Testis (tissue), 3 donors: ENCODE measurements around the gene FBXL15. TPM values are rescaled to one million over a fixed set of nuclear protein-coding genes. Genes with fewer than 3 reads are reported as not detected.

Experiments used
- DNase-seq: peaks from one replicate; pipeline ENCODE4 v3.0.0-alpha.2; 2019
- H3K27ac ChIP-seq, 2 donors: fragments of 200-600 bp; sonication (generic); one replicate each; pipeline ENCODE4 v1.5.1; 2019
- H3K27me3 ChIP-seq: fragments of 200-600 bp; sonication (generic); one replicate; pipeline ENCODE4 v1.5.1; 2019
- H3K36me3 ChIP-seq: fragments of 200-600 bp; sonication (generic); one replicate; pipeline ENCODE4 v1.5.1; 2017; ENCODE audit warnings: low read depth; ENCODE audit errors: missing control alignments
- H3K4me1 ChIP-seq: fragments of 200-600 bp; sonication (generic); one replicate; pipeline ENCODE4 v1.5.1; 2019
- H3K4me3 ChIP-seq, 2 donors: fragments of 200-600 bp; sonication (generic); one replicate each; pipeline ENCODE4 v1.5.1; 2017 to 2019
- H3K9me3 ChIP-seq: fragments of 200-600 bp; sonication (generic); one replicate; pipeline ENCODE4 v1.5.1; 2017
- POLR2A ChIP-seq: fragments of 450-650 bp; IDR thresholded peaks from one replicate; pipeline ENCODE4 v1.6.1; 2017; ENCODE audit warnings: antibody characterized with exemption, mild to moderate bottlenecking, moderate library complexity
- WGBS, 2 donors: methylation state at CpG; one replicate each; pipeline ENCODE4 v1.1.5; 2018; 5-methylcytosine and 5-hydroxymethylcytosine counted together
- intact Hi-C: fragments of 100-400 bp; cut with DNase I; formaldehyde crosslinking; loops from one replicate; pipeline ENCODE4 v1.15.1; 2023; ENCODE audit warnings: low total_unique reads
- microRNA counts, 2 donors: library from miRNA; unstranded; fragments of <30 nt; microRNA quantifications; one replicate each; lab custom pipeline; 2016
- microRNA-seq, 2 donors: library from miRNA; unstranded; fragments of <30 nt; microRNA quantifications; one replicate each; pipeline ENCODE4, GENCODE V29; 2016; ENCODE audit warnings: borderline number of aligned reads in 2 of 2, borderline replicate concordance in 1 of 2
- polyA plus RNA-seq: library from polyadenylated mRNA; stranded (reverse); fragments of 350-450 nt; fragmentation: Illumina TruSeq; extraction: RNeasy Lipid Tissue Mini Kit (QIAGEN cat#74804); gene quantifications from one replicate; pipeline ENCODE4 v1.2.3, GENCODE V29; 2014; ENCODE audit warnings: low read depth, low replicate concordance; ENCODE audit not compliant: insufficient read depth
- small RNA-seq, 2 donors: library from RNA; depleted of rRNA; stranded (forward); fragments of <200 nt; gene quantifications; one replicate each; pipeline ENCODE3, GENCODE V24; 2016
- total RNA-seq, 2 donors: library from RNA; depleted of rRNA; stranded (reverse); fragments of >200 nt; gene quantifications; one replicate each; pipeline ENCODE4 v1.2.3, GENCODE V29; 2016
- TF ChIP-seq, protein P1 (sequence below), 3 experiments: fragments of 450-650 bp in 2 of 3; fragments of 200-600 bp in 1 of 3; sonication (generic) in 1 of 3; IDR thresholded peaks; one replicate each; pipeline ENCODE4 v1.5.1; 2016 to 2019; ENCODE audit warnings: antibody characterized with exemption in 3 of 3, mild to moderate bottlenecking in 2 of 3, moderate library complexity in 1 of 3

Gene FBXL15
- total and polyA plus RNA-seq, 3 donors from 2014 or later, result 9.2 to 32.2 (median 28.9) TPM

DNA sequence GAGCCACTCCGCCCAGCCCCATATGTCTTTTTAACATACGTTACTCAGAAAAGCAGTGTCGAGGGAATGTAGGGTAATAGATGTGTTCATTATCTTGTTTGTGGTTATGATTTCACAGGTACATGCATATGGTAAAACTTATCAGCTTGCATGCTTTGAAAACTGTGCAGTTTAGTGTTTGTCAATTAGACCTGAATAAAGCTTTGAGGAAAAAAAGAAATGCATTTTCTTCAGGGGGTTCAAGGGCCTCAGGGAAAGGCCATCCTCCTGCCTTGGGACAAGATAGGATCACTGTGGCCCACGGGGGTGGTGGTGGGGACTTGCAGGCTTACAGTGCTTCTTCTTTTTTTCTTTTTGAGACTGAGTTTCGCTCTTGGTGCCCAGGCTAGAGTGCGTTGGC, 46.7 kb downstream of the FBXL15 start:
- H3K4me1 ChIP-seq, result peaks cover 7% of the 10 kb centered on the region
- no peak overlapping the region for H3K27ac ChIP-seq
- TF ChIP-seq POLR2A, result no peak
- TF ChIP-seq, protein P1, sequence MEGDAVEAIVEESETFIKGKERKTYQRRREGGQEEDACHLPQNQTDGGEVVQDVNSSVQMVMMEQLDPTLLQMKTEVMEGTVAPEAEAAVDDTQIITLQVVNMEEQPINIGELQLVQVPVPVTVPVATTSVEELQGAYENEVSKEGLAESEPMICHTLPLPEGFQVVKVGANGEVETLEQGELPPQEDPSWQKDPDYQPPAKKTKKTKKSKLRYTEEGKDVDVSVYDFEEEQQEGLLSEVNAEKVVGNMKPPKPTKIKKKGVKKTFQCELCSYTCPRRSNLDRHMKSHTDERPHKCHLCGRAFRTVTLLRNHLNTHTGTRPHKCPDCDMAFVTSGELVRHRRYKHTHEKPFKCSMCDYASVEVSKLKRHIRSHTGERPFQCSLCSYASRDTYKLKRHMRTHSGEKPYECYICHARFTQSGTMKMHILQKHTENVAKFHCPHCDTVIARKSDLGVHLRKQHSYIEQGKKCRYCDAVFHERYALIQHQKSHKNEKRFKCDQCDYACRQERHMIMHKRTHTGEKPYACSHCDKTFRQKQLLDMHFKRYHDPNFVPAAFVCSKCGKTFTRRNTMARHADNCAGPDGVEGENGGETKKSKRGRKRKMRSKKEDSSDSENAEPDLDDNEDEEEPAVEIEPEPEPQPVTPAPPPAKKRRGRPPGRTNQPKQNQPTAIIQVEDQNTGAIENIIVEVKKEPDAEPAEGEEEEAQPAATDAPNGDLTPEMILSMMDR (IDR thresholded peaks at IDR 0.05), result no peak
- H3K4me3 ChIP-seq, result no peak overlapping the region
- no peaks in the 10 kb centered on the region for H3K36me3 ChIP-seq
- no peaks in the 10 kb centered on the region for H3K27me3 ChIP-seq
- no peak for DNase-seq
- H3K9me3 ChIP-seq, result no peaks in the 10 kb centered on the region
- WGBS, 2 donors, result 78 to 93% methylated on average over 6 of the region's 6 CpGs
- intact Hi-C loops, result no loop called here

DNA sequence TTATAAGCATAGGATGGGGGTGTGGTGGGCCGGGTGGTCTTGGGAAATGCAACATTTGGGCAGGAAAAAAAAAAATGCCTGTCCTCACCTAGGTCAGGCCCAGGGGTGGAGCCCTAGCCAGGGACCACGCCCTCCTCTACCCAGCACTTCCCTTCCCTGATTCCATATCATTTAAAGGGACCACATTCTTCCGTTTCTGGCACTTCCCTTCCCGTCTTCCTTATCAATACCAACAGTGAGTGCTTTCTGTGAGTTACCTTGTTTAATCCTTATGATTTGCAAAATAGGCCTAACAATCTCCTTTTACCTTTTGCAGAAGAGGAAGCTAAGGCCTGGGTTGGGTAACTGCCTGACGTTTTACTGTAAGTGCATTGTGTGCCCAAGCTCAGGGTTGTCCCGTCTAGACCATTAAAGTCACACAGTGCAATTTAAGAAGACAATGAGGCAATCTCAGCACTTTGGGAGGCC, 47.4 kb downstream of the FBXL15 start:
- WGBS, 2 donors, result 59 to 66% methylated on average over 6 of the region's 6 CpGs
- Histone ChIP-seq H3K27me3 (no peaks in the 10 kb centered on the region), H3K9me3 (no peaks in the 10 kb centered on the region), H3K27ac (no peak overlapping the region), H3K36me3 (no peaks in the 10 kb centered on the region), H3K4me1 (peaks cover under 1% of the 10 kb centered on the region), H3K4me3 (no peak overlapping the region)
- intact Hi-C loops, result no loop called here
- DNase-seq, result no peak
- no peak for TF ChIP-seq POLR2A
- TF ChIP-seq, protein P1 (IDR thresholded peaks at IDR 0.05), result no peak

DNA sequence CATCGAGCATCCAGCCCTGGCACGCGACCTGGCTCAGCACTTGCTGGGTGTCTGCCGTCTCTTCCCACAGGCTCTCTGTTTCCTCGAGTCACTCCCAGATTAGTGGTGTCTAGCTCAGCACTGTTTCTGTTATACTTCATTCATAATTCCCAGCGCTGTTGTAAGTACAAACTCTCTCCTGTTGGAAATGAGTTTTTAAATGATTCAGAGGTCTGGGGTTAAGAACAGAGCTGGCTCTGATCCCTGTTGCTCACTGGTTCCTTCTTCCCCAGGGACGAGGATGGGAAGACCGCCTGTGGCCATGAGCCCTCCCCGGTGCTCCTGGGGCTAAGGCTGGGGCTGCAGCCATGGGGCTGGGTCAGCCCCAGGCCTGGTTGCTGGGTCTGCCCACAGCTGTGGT, 48.0 kb downstream of the FBXL15 start:
- H3K27ac ChIP-seq, result no peak overlapping the region
- H3K27me3 ChIP-seq, result no peaks in the 10 kb centered on the region
- H3K36me3 ChIP-seq, result no peaks in the 10 kb centered on the region
- TF ChIP-seq, protein P1 (IDR thresholded peaks at IDR 0.05), result no peak
- no peak for TF ChIP-seq POLR2A
- no peaks in the 10 kb centered on the region for H3K9me3 ChIP-seq
- peak; percentile 46 for DNase-seq
- H3K4me3 ChIP-seq, result no peak overlapping the region
- H3K4me1 ChIP-seq, result no peaks in the 10 kb centered on the region
- 44 to 64% methylated on average over 9 of the region's 9 CpGs for WGBS, 2 donors
- intact Hi-C loops, result no loop called here

DNA sequence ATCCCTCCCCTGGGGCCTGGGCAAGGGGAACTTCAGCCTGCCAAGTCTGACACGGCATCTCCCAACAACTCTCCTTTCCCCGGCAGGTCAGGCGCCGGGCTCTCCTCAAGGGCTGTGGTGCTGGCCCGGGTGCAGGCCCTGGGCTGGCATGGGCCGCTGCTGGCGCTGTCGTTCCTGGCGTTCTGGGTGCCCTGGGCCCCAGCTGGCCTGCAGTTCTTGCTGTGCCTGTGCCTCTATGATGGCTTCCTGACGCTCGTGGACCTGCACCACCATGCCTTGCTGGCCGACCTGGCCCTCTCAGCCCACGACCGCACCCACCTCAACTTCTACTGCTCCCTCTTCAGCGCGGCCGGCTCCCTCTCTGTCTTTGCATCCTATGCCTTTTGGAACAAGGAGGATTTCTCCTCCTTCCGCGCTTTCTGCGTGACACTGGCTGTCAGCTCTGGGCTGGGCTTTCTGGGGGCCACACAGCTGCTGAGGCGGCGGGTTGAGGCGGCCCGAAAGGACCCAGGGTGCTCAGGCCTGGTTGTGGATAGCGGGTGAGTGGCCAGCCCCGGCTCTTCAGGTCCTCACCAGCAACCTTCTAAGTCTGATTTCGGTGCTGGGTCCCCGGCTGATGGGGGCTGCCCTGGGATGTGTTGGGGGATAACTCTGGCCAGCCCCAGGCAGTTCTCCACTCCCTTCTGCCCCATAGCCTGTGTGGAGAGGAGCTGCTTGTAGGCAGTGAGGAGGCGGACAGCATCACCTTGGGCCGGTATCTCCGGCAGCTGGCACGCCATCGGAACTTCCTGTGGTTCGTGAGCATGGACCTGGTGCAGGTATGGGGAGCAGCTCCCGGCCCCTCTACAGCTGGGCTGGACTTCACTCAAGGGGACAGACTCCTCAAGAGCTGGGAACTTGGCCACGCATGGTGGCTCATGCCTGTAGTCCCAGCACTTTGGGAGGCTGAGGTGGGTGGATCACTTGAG, 50.2 kb downstream of the FBXL15 start:
- intact Hi-C loops, result loop anchor here (10.0 kb wide), 1 partner anchor 46 kb away; the partner anchor contains the start of gene FBXL15
- H3K4me3 ChIP-seq, result no peak overlapping the region
- H3K4me1 ChIP-seq, result no peaks in the 10 kb centered on the region
- no peaks in the 10 kb centered on the region for H3K27me3 ChIP-seq
- H3K27ac ChIP-seq, result no peak overlapping the region
- TF ChIP-seq POLR2A, result no peak
- TF ChIP-seq, protein P1 (IDR thresholded peaks at IDR 0.05), result no peak
- no peaks in the 10 kb centered on the region for H3K9me3 ChIP-seq
- WGBS, 2 donors, result 92 to 96% methylated on average over 19 to 36 of the region's 36 CpGs
- no peaks in the 10 kb centered on the region for H3K36me3 ChIP-seq
- no peak for DNase-seq

MicroRNAs within 50 kb of the gene (microRNA counts, 767-probe panel; counts per million panel counts)
- 0 to 152 counts per million in 2 donors for microRNA hsa-miR-146b-3p (lab: Ali Mortazavi, UCI)
- 0 to 152 counts per million in 2 donors for microRNA hsa-miR-146b-5p (lab: Ali Mortazavi, UCI)

Small RNA genes within 50 kb of the gene (microRNA-seq; reads per million reads assigned to microRNA genes)
- gene MIR146B, result 405 to 727 reads per million in 2 donors

Small RNA genes within 50 kb of the gene (small RNA-seq; reads per million reads assigned to genes)
- 398 to 584 reads per million in 2 donors for gene MIR146B

Other genes with a start within 250 kb of the FBXL15 start
- 1 to 10 TPM; 1.5 to 2.8 TPM for gene ELOVL3, start 194.5 kb upstream of the FBXL15 start, total RNA-seq
- 5.0 TPM for gene ELOVL3, start 194.5 kb upstream of the FBXL15 start, polyA plus RNA-seq
- gene PITX3, start 179.3 kb upstream of the FBXL15 start, total RNA-seq, result under 1 TPM; 0.55 to 0.74 TPM
- 0.69 TPM for gene PITX3, start 179.3 kb upstream of the FBXL15 start, polyA plus RNA-seq
- gene GBF1, start 175.3 kb upstream of the FBXL15 start, total RNA-seq, result 10 to 100 TPM; 58.2 to 72.1 TPM
- gene GBF1, start 175.3 kb upstream of the FBXL15 start, polyA plus RNA-seq, result 76.4 TPM
- gene NFKB2, start 25.1 kb upstream of the FBXL15 start, total RNA-seq, result 10 to 100 TPM; 25.2 to 42.7 TPM
- 18.4 TPM for gene NFKB2, start 25.1 kb upstream of the FBXL15 start, polyA plus RNA-seq
- gene PSD, start 2.1 kb upstream of the FBXL15 start, total RNA-seq, result 10 to 100 TPM; 22.0 to 22.7 TPM
- 17.7 TPM for gene PSD, start 2.1 kb upstream of the FBXL15 start, polyA plus RNA-seq
- gene CUEDC2, start 11.7 kb downstream of the FBXL15 start, total RNA-seq, result 10 to 100 TPM; 49.0 to 70.5 TPM
- gene CUEDC2, start 11.7 kb downstream of the FBXL15 start, polyA plus RNA-seq, result 76.0 TPM
- 1 to 10 TPM in 1 of 2 donors, under 1 TPM in 1; 0.55 to 1.3 TPM for gene C10orf95, start 30.7 kb downstream of the FBXL15 start, total RNA-seq
- 0.29 TPM for gene C10orf95, start 30.7 kb downstream of the FBXL15 start, polyA plus RNA-seq
- gene ACTR1A, start 81.9 kb downstream of the FBXL15 start, total RNA-seq, result 10 to 100 TPM; 97.6 to 97.7 TPM
- 126 TPM for gene ACTR1A, start 81.9 kb downstream of the FBXL15 start, polyA plus RNA-seq
- gene SUFU, start 83.1 kb downstream of the FBXL15 start, total RNA-seq, result 10 to 100 TPM; 16.5 to 22.9 TPM
- gene SUFU, start 83.1 kb downstream of the FBXL15 start, polyA plus RNA-seq, result 28.4 TPM
- gene TRIM8, start 223.6 kb downstream of the FBXL15 start, total RNA-seq, result 100 to 1,000 TPM; 114 to 170 TPM
- gene TRIM8, start 223.6 kb downstream of the FBXL15 start, polyA plus RNA-seq, result 69.8 TPM